Keratinocyte (primary cell): ENCODE measurements around the gene POU6F2. TPM values are rescaled to one million over a fixed set of nuclear protein-coding genes. Genes with fewer than 3 reads are reported as not detected.
"Not testable (repeated sequence)": the region's sequence is repeated elsewhere in the genome, so short reads cannot be mapped to it uniquely, and the experiment has no call there.

Source experiments
- DNase-seq: peaks from one replicate; pipeline ENCODE4 v3.0.0-alpha.2; 2011; ENCODE audit warnings: low read depth, missing footprints, low spot score
- FAIRE-seq: peaks from 2 replicates; lab custom pipeline; 2011; peaks lifted over from hg19 to GRCh38; lab: Jason Lieb, UNC
- H2AFZ ChIP-seq: 2 replicates; pipeline ENCODE4 v1.6.0; 2012; ENCODE audit warnings: low read length, control low read depth, inconsistent platforms; ENCODE audit not compliant: control insufficient read depth
- H3K27ac ChIP-seq: 2 replicates; pipeline ENCODE4 v1.5.1; 2011; ENCODE audit warnings: low read length; ENCODE audit not compliant: control insufficient read depth, insufficient read depth
- H3K27me3 ChIP-seq: 3 replicates; pipeline ENCODE4 v1.6.0; 2011; ENCODE audit warnings: low read length; ENCODE audit not compliant: control insufficient read depth, insufficient read depth; ENCODE audit errors: extremely low read depth
- H3K36me3 ChIP-seq, 2 experiments: 2 replicates in 1 of 2; 3 replicates in 1 of 2; pipeline ENCODE4 v1.5.1; 2011; ENCODE audit warnings: low read length in 2 of 2, mild to moderate bottlenecking in 1 of 2; ENCODE audit not compliant: control insufficient read depth in 2 of 2, insufficient read depth in 2 of 2; ENCODE audit errors: extremely low read depth in 1 of 2
- H3K4me1 ChIP-seq: 3 replicates; pipeline ENCODE4 v1.5.1; 2011; ENCODE audit warnings: low read length; ENCODE audit not compliant: control insufficient read depth, insufficient read depth; ENCODE audit errors: extremely low read depth
- H3K4me2 ChIP-seq: 3 replicates; pipeline ENCODE4 v1.6.0; 2011; ENCODE audit warnings: low read depth, low read length; ENCODE audit not compliant: control insufficient read depth, insufficient read depth; ENCODE audit errors: extremely low read depth
- H3K4me3 ChIP-seq, 3 experiments: fragments of 200-600 bp in 1 of 3; sonication (generic) in 1 of 3; 2 replicates in 2 of 3; 3 replicates in 1 of 3; pipeline ENCODE4 v1.5.1; 2011 to 2016; ENCODE audit warnings: low read length in 3 of 3, mild to moderate bottlenecking in 3 of 3, control low read depth in 2 of 3, inconsistent platforms in 1 of 3, low read depth in 1 of 3, mixed read lengths in 1 of 3, mixed run types in 1 of 3, moderate library complexity in 1 of 3; ENCODE audit not compliant: control insufficient read depth in 2 of 3, insufficient read depth in 2 of 3; ENCODE audit errors: extremely low read depth in 1 of 3
- H3K79me2 ChIP-seq: 2 replicates; pipeline ENCODE4 v1.6.0; 2012; ENCODE audit warnings: low read length; ENCODE audit not compliant: control insufficient read depth, insufficient read depth
- H3K9ac ChIP-seq: 3 replicates; pipeline ENCODE4 v1.6.0; 2011; ENCODE audit warnings: low read length; ENCODE audit not compliant: control insufficient read depth, insufficient read depth; ENCODE audit errors: extremely low read depth
- H3K9me1 ChIP-seq: 3 replicates; pipeline ENCODE4 v1.6.0; 2011; ENCODE audit warnings: low read length; ENCODE audit not compliant: control insufficient read depth, insufficient read depth; ENCODE audit errors: extremely low read depth
- H3K9me3 ChIP-seq: 2 replicates; pipeline ENCODE4 v1.5.1; 2012; ENCODE audit warnings: low read depth, low read length; ENCODE audit not compliant: control insufficient read depth
- H4K20me1 ChIP-seq: 3 replicates; pipeline ENCODE4 v1.6.0; 2011; ENCODE audit warnings: low read length; ENCODE audit not compliant: control insufficient read depth, insufficient read depth; ENCODE audit errors: extremely low read depth
- CTCF ChIP-seq, 3 experiments: IDR thresholded peaks in 1 of 3; conservative IDR thresholded peaks in 1 of 3; optimal IDR thresholded peaks in 1 of 3; 2 replicates in 2 of 3; 3 replicates in 1 of 3; pipeline versions ENCODE3 to v1.5.1; 2011; ENCODE audit warnings: low read length in 3 of 3, mild to moderate bottlenecking in 3 of 3, moderate library complexity in 2 of 3, control low read depth in 1 of 3, inconsistent platforms in 1 of 3; ENCODE audit not compliant: insufficient read depth in 2 of 3; ENCODE audit errors: extremely low read depth in 1 of 3
- EZH2 ChIP-seq: IDR thresholded peaks from one replicate; pipeline ENCODE4 v1.6.1; 2012; ENCODE audit warnings: inconsistent platforms, mild to moderate bottlenecking, low read length, moderate library complexity
- dilution Hi-C: fragments of 300-500 bp; cut with MboI; formaldehyde crosslinking; loops from one replicate; pipeline ENCODE4 v1.7.0; 2020; ENCODE audit warnings: low sequenced_read_pairs; ENCODE audit not compliant: extremely low pct_ligation_motif_present
- polyA plus RNA-seq, 5 experiments: library from polyadenylated mRNA; depleted of rRNA in 3 of 5; stranded (reverse) in 3 of 5; stranded (forward) in 1 of 5; unstranded in 1 of 5; fragments of >200 nt; gene quantifications; 1 replicate in 1 of 5; 2 replicates in 3 of 5; 3 replicates in 1 of 5; pipeline versions ENCODE4 v1.2.1 to v1.2.3, GENCODE V29; 2011 to 2012; ENCODE audit warnings: missing spikeins in 2 of 5, low read depth in 1 of 5, low replicate concordance in 1 of 5

POU6F2 gene
- polyA plus RNA-seq, 1 donor (not counting 4 experiments of a cell fraction or from before 2014, with no cell fraction given) = not detected

- Histone ChIP-seq H3K4me1 (no peaks in the 10 kb centered on the region), H3K4me3 (no peak overlapping the region), H3K27ac (no peak overlapping the region), H3K79me2 (no peaks in the 10 kb centered on the region), H3K36me3 (no peaks in the 10 kb centered on the region), H3K9me3 (no peaks in the 10 kb centered on the region), H3K9ac (no peak overlapping the region), H3K27me3 (no peaks in the 10 kb centered on the region), H3K9me1 (no peaks in the 10 kb centered on the region), H3K4me2 (no peak overlapping the region), H2AFZ (no peak overlapping the region), H4K20me1 (no peaks in the 10 kb centered on the region)
- dilution Hi-C loops = no loop called here
- FAIRE-seq = no peak
- no peak for DNase-seq
- TF ChIP-seq EZH2 (no peak), CTCF (optimal IDR thresholded peaks at IDR 0.05 in 1 of 3, IDR thresholded peaks at IDR 0.05 in 1 of 3, conservative IDR thresholded peaks at IDR 0.05 in 1 of 3; ENCODE audit: extremely low read depth in 1 of 3, insufficient read depth in 2 of 3, low read length in 3 of 3) (no peak)
Observed at GRCh38 chr7:39375047-39375873, 397.6 kb downstream of the POU6F2 start.

- Histone ChIP-seq H3K79me2 (no peaks in the 10 kb centered on the region), H3K27me3 (no peaks in the 10 kb centered on the region), H3K9me1 (no peaks in the 10 kb centered on the region), H2AFZ (no peak overlapping the region), H3K27ac (no peak overlapping the region), H3K4me3 (no peak overlapping the region), H4K20me1 (no peaks in the 10 kb centered on the region), H3K9ac (no peak overlapping the region), H3K9me3 (no peaks in the 10 kb centered on the region), H3K4me2 (no peak overlapping the region), H3K36me3 (no peaks in the 10 kb centered on the region), H3K4me1 (no peaks in the 10 kb centered on the region)
- FAIRE-seq = no peak
- dilution Hi-C loops = no loop called here
- TF ChIP-seq CTCF (optimal IDR thresholded peaks at IDR 0.05 in 1 of 3, IDR thresholded peaks at IDR 0.05 in 1 of 3, conservative IDR thresholded peaks at IDR 0.05 in 1 of 3; ENCODE audit: extremely low read depth in 1 of 3, insufficient read depth in 2 of 3, low read length in 3 of 3) (no peak), EZH2 (no peak)
- no peak for DNase-seq
Observed at GRCh38 chr7:39375874-39376190, 398.1 kb downstream of the POU6F2 start.

GRCh38 chr7:39376881-39377280, 399.2 kb downstream of the POU6F2 start:
- H3K36me3 ChIP-seq, H3K4me2 ChIP-seq, FAIRE-seq, H3K9me3 ChIP-seq, H3K27me3 ChIP-seq, dilution Hi-C loops, H3K9me1 ChIP-seq, DNase-seq, H3K4me3 ChIP-seq, H3K4me1 ChIP-seq, H4K20me1 ChIP-seq, H2AFZ ChIP-seq, H3K27ac ChIP-seq, H3K79me2 ChIP-seq, H3K9ac ChIP-seq: not testable (repeated sequence)
